PC-9 (cell line): ENCODE data around the gene WAS. TPM values are rescaled to one million over a fixed set of nuclear protein-coding genes. Genes with fewer than 3 reads are reported as not detected.
A peak's percentile ranks its signal among the peaks of the same experiment; 100 is the strongest.
"Not testable (repeated sequence)": the region's sequence is repeated elsewhere in the genome, so short reads cannot be mapped to it uniquely, and the experiment has no call there.

Experiments used
- BruUV-seq: library from RNA; stranded (reverse); fragments of 400-500 nt; replicated peaks from 2 replicates; lab custom pipeline; 2021; lab: Mats Ljungman, UMichigan
- CTCF ChIA-PET: fragments of 300-600 bp; sonication (Branson Sonifier 250); formaldehyde crosslinking; loops from one replicate; lab custom pipeline; 2022; ENCODE audit warnings: antibody characterized with exemption; lab: Charles Lee
- POLR2A ChIA-PET: fragments of 300-600 bp; sonication (Branson Sonifier 250); formaldehyde crosslinking; loops from one replicate; lab custom pipeline; 2022; ENCODE audit warnings: antibody characterized with exemption; ENCODE audit not compliant: unreplicated experiment; lab: Charles Lee
- DNase-seq, 2 experiments: peaks; one replicate each; pipeline versions ENCODE4 v3.0.0 to v3.0.0-alpha.2; 2015 to 2022; ENCODE audit warnings: mixed read lengths in 1 of 2
- H2AFZ ChIP-seq: fragments of 200-600 bp; sonication (generic); 2 replicates; pipeline ENCODE4 v1.8.1; 2017; ENCODE audit warnings: antibody characterized with exemption
- H3F3A ChIP-seq: fragments of 200-600 bp; sonication (generic); 2 replicates; pipeline ENCODE4 v1.8.1; 2017; ENCODE audit warnings: antibody characterized with exemption, mild to moderate bottlenecking, low read depth; ENCODE audit not compliant: insufficient read depth
- H3K27ac ChIP-seq: fragments of 200-600 bp; sonication (generic); 2 replicates; pipeline ENCODE4 v1.6.1; 2016; ENCODE audit warnings: mixed run types
- H3K27me3 ChIP-seq: fragments of 200-600 bp; sonication (generic); 2 replicates; pipeline ENCODE4 v1.6.1; 2016; ENCODE audit warnings: low read depth, mixed run types; ENCODE audit not compliant: insufficient read depth
- H3K36me3 ChIP-seq: fragments of 200-600 bp; sonication (generic); 2 replicates; pipeline ENCODE4 v1.6.1; 2016; ENCODE audit warnings: low read depth, mixed run types
- H3K4me1 ChIP-seq: fragments of 200-600 bp; sonication (generic); replicated peaks from 2 replicates; pipeline ENCODE4 v1.6.1; 2016; ENCODE audit warnings: mixed run types; ENCODE audit not compliant: insufficient read depth
- H3K4me2 ChIP-seq: fragments of 200-600 bp; sonication (generic); 2 replicates; pipeline ENCODE4 v1.6.1; 2017; ENCODE audit warnings: mixed run types
- H3K4me3 ChIP-seq: fragments of 200-600 bp; sonication (generic); 2 replicates; pipeline ENCODE4 v1.6.1; 2016; ENCODE audit warnings: mixed run types
- H3K79me2 ChIP-seq: fragments of 200-600 bp; sonication (generic); 2 replicates; pipeline ENCODE4 v1.6.1; 2017; ENCODE audit warnings: low read depth, mixed run types
- H3K9me2 ChIP-seq: fragments of 200-600 bp; sonication (generic); 2 replicates; pipeline ENCODE4 v1.8.1; 2017; ENCODE audit warnings: mild to moderate bottlenecking; ENCODE audit not compliant: insufficient read depth
- H3K9me3 ChIP-seq: fragments of 200-600 bp; sonication (generic); 2 replicates; pipeline ENCODE4 v1.8.1; 2016; ENCODE audit warnings: low read depth; ENCODE audit not compliant: insufficient read depth
- H4K20me1 ChIP-seq: fragments of 200-600 bp; sonication (generic); 2 replicates; pipeline ENCODE4 v1.8.1; 2017; ENCODE audit not compliant: insufficient read depth
- EZH2 ChIP-seq: fragments of 200-600 bp; sonication (generic); IDR thresholded peaks from 2 replicates; pipeline ENCODE4 v1.8.0; 2017; ENCODE audit warnings: antibody characterized with exemption, low read depth
- intact Hi-C: fragments of 100-400 bp; cut with micrococcal nuclease; formaldehyde crosslinking; loops from one replicate; pipeline ENCODE4 v1.10.0; 2022; ENCODE audit not compliant: unreplicated experiment
- total RNA-seq: library from RNA; stranded (reverse); gene quantifications from 2 replicates; pipeline ENCODE4 v1.2.3, GENCODE V29; 2021
- TF ChIP-seq, protein P1 (sequence below): fragments of 200-600 bp; sonication (generic); conservative IDR thresholded peaks from 2 replicates; pipeline ENCODE4 v1.6.1; 2017; ENCODE audit warnings: mixed run types, antibody characterized with exemption, mild to moderate bottlenecking, moderate library complexity

Gene WAS
- total RNA-seq, 1 experiment from 2014 or later: 0.22 TPM

- Histone ChIP-seq H3K4me1 (no peaks in the 10 kb centered on the region), H3K4me3 (no peak overlapping the region), H3K27me3 (no peaks in the 10 kb centered on the region), H3F3A (no peaks in the 10 kb centered on the region), H3K27ac (no peak overlapping the region), H3K79me2 (no peaks in the 10 kb centered on the region), H3K9me3 (no peaks in the 10 kb centered on the region), H2AFZ (no peak overlapping the region), H3K9me2 (no peaks in the 10 kb centered on the region), H3K36me3 (no peaks in the 10 kb centered on the region), H4K20me1 (no peaks in the 10 kb centered on the region), H3K4me2 (no peak overlapping the region)
- no peak for DNase-seq
- ChIA-PET CTCF (no interaction called here), POLR2A (no interaction called here)
- intact Hi-C loops: no loop called here
- no TSS peak for BruUV-seq
- no peak for TF ChIP-seq EZH2
- TF ChIP-seq, protein P1, sequence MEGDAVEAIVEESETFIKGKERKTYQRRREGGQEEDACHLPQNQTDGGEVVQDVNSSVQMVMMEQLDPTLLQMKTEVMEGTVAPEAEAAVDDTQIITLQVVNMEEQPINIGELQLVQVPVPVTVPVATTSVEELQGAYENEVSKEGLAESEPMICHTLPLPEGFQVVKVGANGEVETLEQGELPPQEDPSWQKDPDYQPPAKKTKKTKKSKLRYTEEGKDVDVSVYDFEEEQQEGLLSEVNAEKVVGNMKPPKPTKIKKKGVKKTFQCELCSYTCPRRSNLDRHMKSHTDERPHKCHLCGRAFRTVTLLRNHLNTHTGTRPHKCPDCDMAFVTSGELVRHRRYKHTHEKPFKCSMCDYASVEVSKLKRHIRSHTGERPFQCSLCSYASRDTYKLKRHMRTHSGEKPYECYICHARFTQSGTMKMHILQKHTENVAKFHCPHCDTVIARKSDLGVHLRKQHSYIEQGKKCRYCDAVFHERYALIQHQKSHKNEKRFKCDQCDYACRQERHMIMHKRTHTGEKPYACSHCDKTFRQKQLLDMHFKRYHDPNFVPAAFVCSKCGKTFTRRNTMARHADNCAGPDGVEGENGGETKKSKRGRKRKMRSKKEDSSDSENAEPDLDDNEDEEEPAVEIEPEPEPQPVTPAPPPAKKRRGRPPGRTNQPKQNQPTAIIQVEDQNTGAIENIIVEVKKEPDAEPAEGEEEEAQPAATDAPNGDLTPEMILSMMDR: no peak
Observed at GRCh38 chrX:48645669-48646068, 37.9 kb upstream of the WAS start.

DNA sequence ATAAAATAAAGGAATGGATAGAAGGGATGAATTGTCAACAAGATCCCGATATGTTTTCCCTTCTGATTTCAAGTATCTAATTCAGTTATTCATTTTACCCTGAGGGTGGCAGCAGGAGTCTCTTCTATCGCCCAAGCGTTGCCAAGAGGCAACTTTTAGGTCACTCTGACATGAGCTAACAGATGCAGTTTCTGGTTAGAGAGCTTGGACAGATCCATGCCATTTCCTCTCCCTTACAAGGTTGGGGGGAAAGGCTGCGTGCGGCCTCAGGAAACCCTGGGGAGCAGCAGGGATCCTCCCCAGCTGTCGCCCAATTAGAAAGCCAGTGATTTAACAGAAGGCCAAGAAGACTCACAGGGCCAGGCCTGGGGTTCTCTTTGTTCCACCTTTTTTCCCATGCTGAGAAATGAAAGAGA, 35.3 kb upstream of the WAS start:
- DNase-seq: peak in 1 of 2 experiments; percentile 0
- POLR2A ChIA-PET: interaction anchor here (0.6 kb wide), 1 partner anchor 805 kb away, joined by 3 read pairs; no protein-coding TSS in a partner anchor
- intact Hi-C loops: no loop called here

GRCh38 chrX:48649102-48649501, 34.5 kb upstream of the WAS start:
- H3K9me2 ChIP-seq: no peaks in the 10 kb centered on the region
- ChIA-PET POLR2A (no interaction called here), CTCF (no interaction called here)
- TF ChIP-seq, protein P1: no peak
- TF ChIP-seq EZH2: no peak
- H2AFZ ChIP-seq: no peak overlapping the region
- no peak overlapping the region for H3K4me2 ChIP-seq
- H3K36me3 ChIP-seq: no peaks in the 10 kb centered on the region
- no peaks in the 10 kb centered on the region for H3K27me3 ChIP-seq
- no peaks in the 10 kb centered on the region for H3K9me3 ChIP-seq
- no TSS peak for BruUV-seq
- DNase-seq: no peak
- H3K79me2 ChIP-seq: no peaks in the 10 kb centered on the region
- intact Hi-C loops: no loop called here
- no peaks in the 10 kb centered on the region for H4K20me1 ChIP-seq
- H3K4me1 ChIP-seq: no peaks in the 10 kb centered on the region
- no peak overlapping the region for H3K4me3 ChIP-seq
- H3F3A ChIP-seq: no peaks in the 10 kb centered on the region
- no peak overlapping the region for H3K27ac ChIP-seq

More for the DNA sequence above, 35.3 kb upstream of the WAS start:
- Histone ChIP-seq H2AFZ (no peak overlapping the region), H3K4me3 (no peak overlapping the region), H3K27me3 (no peaks in the 10 kb centered on the region), H3K27ac (no peak overlapping the region), H3K4me1 (no peaks in the 10 kb centered on the region), H3K9me2 (no peaks in the 10 kb centered on the region), H3K9me3 (no peaks in the 10 kb centered on the region), H4K20me1 (no peaks in the 10 kb centered on the region), H3F3A (no peaks in the 10 kb centered on the region), H3K36me3 (no peaks in the 10 kb centered on the region), H3K79me2 (no peaks in the 10 kb centered on the region), H3K4me2 (no peak overlapping the region)
- no TSS peak for BruUV-seq
- TF ChIP-seq, protein P1: no peak
- no peak for TF ChIP-seq EZH2
- CTCF ChIA-PET: no interaction called here

- H2AFZ ChIP-seq, H3K27me3 ChIP-seq, DNase-seq, H4K20me1 ChIP-seq, H3K4me2 ChIP-seq, H3K9me2 ChIP-seq, H3K9me3 ChIP-seq, intact Hi-C loops, BruUV-seq, CTCF ChIA-PET, H3K79me2 ChIP-seq, H3K36me3 ChIP-seq, H3K27ac ChIP-seq, POLR2A ChIA-PET, H3F3A ChIP-seq, H3K4me3 ChIP-seq, H3K4me1 ChIP-seq: not testable (repeated sequence)
Observed at GRCh38 chrX:48652055-48652579, 31.5 kb upstream of the WAS start.

DNA sequence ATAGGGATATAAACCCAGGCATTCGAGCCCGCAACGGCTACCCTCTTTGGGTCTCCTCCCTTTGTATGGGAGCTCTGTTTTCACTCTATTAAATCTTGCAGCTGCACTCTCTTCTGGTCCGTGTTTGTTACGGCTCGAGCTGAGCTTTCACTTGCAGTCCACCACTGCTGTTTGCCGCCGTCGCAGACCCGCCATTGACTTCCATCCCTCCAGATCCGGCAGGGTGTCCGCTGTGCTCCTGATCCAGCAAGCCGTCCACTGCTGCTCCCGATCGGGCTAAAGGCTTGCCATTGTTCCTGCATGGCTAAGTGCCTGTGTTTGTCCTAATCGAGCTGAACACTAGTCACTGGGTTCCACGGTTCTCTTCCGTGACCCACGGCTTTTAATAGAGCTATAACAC, 28.9 kb upstream of the WAS start:
- H3K4me1 ChIP-seq, H3K9me2 ChIP-seq, H3K4me2 ChIP-seq, intact Hi-C loops, H3K9me3 ChIP-seq, DNase-seq, H3K4me3 ChIP-seq, POLR2A ChIA-PET, H2AFZ ChIP-seq, H3K79me2 ChIP-seq, H3F3A ChIP-seq, BruUV-seq, H3K36me3 ChIP-seq, CTCF ChIA-PET, H3K27ac ChIP-seq, H3K27me3 ChIP-seq, H4K20me1 ChIP-seq: not testable (repeated sequence)
